Stomach (tissue), 4 donors: ENCODE results near the gene ANKRD30A.
"Not testable (repeated sequence)": the region's sequence is repeated elsewhere in the genome, so short reads cannot be mapped to it uniquely, and the experiment has no call there.

Experiments used
- EP300 ChIP-seq: sonication (generic); formaldehyde crosslinking; IDR thresholded peaks from one replicate; pipeline ENCODE4 v1.6.1; 2017; ENCODE audit warnings: antibody characterized with exemption
- POLR2A ChIP-seq, 4 donors: fragments of 450-650 bp; IDR thresholded peaks; one replicate each; pipeline ENCODE4 v1.6.1; 2016; ENCODE audit warnings: antibody characterized with exemption in 4 of 4, control low read depth in 2 of 4, mild to moderate bottlenecking in 1 of 4, moderate library complexity in 1 of 4
- POLR2AphosphoS5 ChIP-seq, 3 donors: sonication (generic); formaldehyde crosslinking; IDR thresholded peaks; one replicate each; pipeline ENCODE4 v1.6.1; 2016; ENCODE audit warnings: antibody characterized with exemption in 3 of 3
- TF ChIP-seq, protein P1 (sequence below), 7 experiments: fragments of 450-650 bp in 4 of 7; fragments of 200-600 bp in 3 of 7; sonication (generic) in 3 of 7; IDR thresholded peaks; one replicate each; pipeline ENCODE4 v1.5.1; 2016 to 2019; ENCODE audit warnings: antibody characterized with exemption in 7 of 7, control low read depth in 2 of 7, mild to moderate bottlenecking in 1 of 7

DNA sequence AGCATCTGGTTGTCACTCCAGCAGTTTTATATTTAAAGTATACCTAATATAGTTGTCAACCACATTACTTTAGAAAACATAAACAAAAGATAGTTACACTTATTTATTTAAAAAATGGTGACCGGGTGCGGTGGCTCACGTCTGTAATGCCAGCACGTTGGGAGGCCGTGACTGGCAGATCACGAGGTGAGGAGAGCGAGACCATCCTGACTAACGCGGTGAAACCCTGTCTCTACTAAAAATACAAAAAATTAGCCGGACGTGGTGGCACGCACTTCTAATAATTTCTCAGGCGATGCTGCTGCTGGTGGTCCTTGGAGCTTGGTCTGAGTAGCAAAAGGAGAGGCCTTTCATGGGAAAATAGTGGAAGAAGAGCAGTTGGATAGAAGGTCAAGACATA, 46.5 kb downstream of the ANKRD30A start:
- TF ChIP-seq POLR2A (IDR thresholded peaks at IDR 0.05); EP300; POLR2AphosphoS5 (IDR thresholded peaks at IDR 0.05): not testable (repeated sequence)
- TF ChIP-seq, protein P1, sequence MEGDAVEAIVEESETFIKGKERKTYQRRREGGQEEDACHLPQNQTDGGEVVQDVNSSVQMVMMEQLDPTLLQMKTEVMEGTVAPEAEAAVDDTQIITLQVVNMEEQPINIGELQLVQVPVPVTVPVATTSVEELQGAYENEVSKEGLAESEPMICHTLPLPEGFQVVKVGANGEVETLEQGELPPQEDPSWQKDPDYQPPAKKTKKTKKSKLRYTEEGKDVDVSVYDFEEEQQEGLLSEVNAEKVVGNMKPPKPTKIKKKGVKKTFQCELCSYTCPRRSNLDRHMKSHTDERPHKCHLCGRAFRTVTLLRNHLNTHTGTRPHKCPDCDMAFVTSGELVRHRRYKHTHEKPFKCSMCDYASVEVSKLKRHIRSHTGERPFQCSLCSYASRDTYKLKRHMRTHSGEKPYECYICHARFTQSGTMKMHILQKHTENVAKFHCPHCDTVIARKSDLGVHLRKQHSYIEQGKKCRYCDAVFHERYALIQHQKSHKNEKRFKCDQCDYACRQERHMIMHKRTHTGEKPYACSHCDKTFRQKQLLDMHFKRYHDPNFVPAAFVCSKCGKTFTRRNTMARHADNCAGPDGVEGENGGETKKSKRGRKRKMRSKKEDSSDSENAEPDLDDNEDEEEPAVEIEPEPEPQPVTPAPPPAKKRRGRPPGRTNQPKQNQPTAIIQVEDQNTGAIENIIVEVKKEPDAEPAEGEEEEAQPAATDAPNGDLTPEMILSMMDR (IDR thresholded peaks at IDR 0.05): not testable (repeated sequence)
